IMR-90 (cell line): ENCODE results near the gene PDCD11. TPM values are rescaled to one million over a fixed set of nuclear protein-coding genes. Genes with fewer than 3 reads are reported as not detected.
A peak's percentile ranks its signal among the peaks of the same experiment; 100 is the strongest.

Experiments used
- ATAC-seq: fragments of 200-7000 bp; cut with Tn5 transposase; 2 replicates; pipeline ENCODE4 v1.9.1; 2020; ENCODE audit warnings: low read depth, mild to moderate bottlenecking, moderate library complexity
- BruUV-seq: library from RNA; stranded (reverse); fragments of 400-500 nt; replicated peaks from 2 replicates; lab custom pipeline; 2021; lab: Mats Ljungman, UMichigan
- CTCF ChIA-PET: fragments of 300-600 bp; formaldehyde crosslinking; extraction: SDS; loops from one replicate; lab custom pipeline; 2021; ENCODE audit warnings: antibody characterized with exemption; lab: Yijun Ruan, JAX
- POLR2A ChIA-PET: fragments of 300-600 bp; sonication (Branson Sonifier 250); formaldehyde crosslinking; loops from one replicate; lab custom pipeline; 2022; ENCODE audit warnings: antibody characterized with exemption; ENCODE audit not compliant: unreplicated experiment; lab: Charles Lee
- DNase-seq: peaks from one replicate; pipeline ENCODE4 v3.0.0; 2013
- H2AFZ ChIP-seq: replicated peaks from 2 replicates; pipeline ENCODE3; 2013; ENCODE audit warnings: low read length, mild to moderate bottlenecking; ENCODE audit not compliant: poor library complexity
- H2AK5ac ChIP-seq: 2 replicates; pipeline ENCODE4 v1.6.1; 2013; ENCODE audit warnings: low read depth, low read length, inconsistent platforms
- H2AK9ac ChIP-seq: replicated peaks from 2 replicates; pipeline ENCODE3; 2013; ENCODE audit warnings: mild to moderate bottlenecking, low read depth, low read length, moderate library complexity; ENCODE audit not compliant: poor library complexity
- H2BK120ac ChIP-seq: 2 replicates; pipeline ENCODE4 v1.6.1; 2013; ENCODE audit warnings: low read depth, low read length, inconsistent platforms
- H2BK15ac ChIP-seq: 3 replicates; pipeline ENCODE4 v1.6.1; 2013; ENCODE audit warnings: low read depth, low read length, inconsistent platforms
- H2BK20ac ChIP-seq: 2 replicates; pipeline ENCODE4 v1.6.1; 2013; ENCODE audit warnings: low read depth, mild to moderate bottlenecking, inconsistent platforms, low read length, moderate library complexity
- H2BK5ac ChIP-seq: 2 replicates; pipeline ENCODE4 v1.6.1; 2013; ENCODE audit warnings: mild to moderate bottlenecking, low read depth, low read length, inconsistent platforms; ENCODE audit not compliant: poor library complexity, severe bottlenecking
- H3K14ac ChIP-seq: replicated peaks from 2 replicates; pipeline ENCODE4 v1.6.1; 2013; ENCODE audit warnings: low read depth, low read length, inconsistent platforms
- H3K18ac ChIP-seq: 2 replicates; pipeline ENCODE4 v1.6.1; 2013; ENCODE audit warnings: low read depth, low read length, control low read depth
- H3K23ac ChIP-seq: 2 replicates; pipeline ENCODE4 v1.6.1; 2013; ENCODE audit warnings: low read depth, low read length, inconsistent platforms
- H3K27ac ChIP-seq: 2 replicates; pipeline ENCODE4 v1.5.1; 2013; ENCODE audit warnings: mild to moderate bottlenecking, control low read depth, low read length; ENCODE audit not compliant: insufficient read depth
- H3K27me3 ChIP-seq: 2 replicates; pipeline ENCODE4 v1.6.1; 2013; ENCODE audit warnings: low read length; ENCODE audit not compliant: control insufficient read depth, insufficient read depth
- H3K36me3 ChIP-seq: 2 replicates; pipeline ENCODE4 v1.6.1; 2013; ENCODE audit warnings: low read length, mixed read lengths; ENCODE audit not compliant: control insufficient read depth, insufficient read depth
- H3K4ac ChIP-seq: 2 replicates; pipeline ENCODE4 v1.6.1; 2013; ENCODE audit warnings: low read depth, low read length, inconsistent platforms
- H3K4me1 ChIP-seq: 2 replicates; pipeline ENCODE4 v1.6.1; 2013; ENCODE audit warnings: low read length, mixed read lengths; ENCODE audit not compliant: control insufficient read depth, insufficient read depth
- H3K4me2 ChIP-seq: 2 replicates; pipeline ENCODE4 v1.6.1; 2013; ENCODE audit warnings: low read depth, mild to moderate bottlenecking, control low read depth, low read length, moderate library complexity
- H3K4me3 ChIP-seq: 2 replicates; pipeline ENCODE4 v1.5.1; 2013; ENCODE audit warnings: low read depth, mild to moderate bottlenecking, control low read depth, low read length, moderate library complexity; ENCODE audit not compliant: insufficient read depth
- H3K56ac ChIP-seq: 2 replicates; pipeline ENCODE4 v1.6.1; 2013; ENCODE audit warnings: low read length, inconsistent platforms; ENCODE audit not compliant: insufficient read depth; ENCODE audit errors: extremely low read depth
- H3K79me1 ChIP-seq, 2 experiments: 2 replicates each; pipeline ENCODE4 v1.6.1; 2013; ENCODE audit warnings: low read length in 2 of 2, inconsistent platforms in 1 of 2, low read depth in 1 of 2
- H3K9ac ChIP-seq: 2 replicates; pipeline ENCODE4 v1.6.1; 2013; ENCODE audit warnings: low read depth, low read length, control low read depth
- H3K9me1 ChIP-seq: 2 replicates; pipeline ENCODE4 v1.6.1; 2013; ENCODE audit warnings: low read length, inconsistent platforms; ENCODE audit not compliant: insufficient read depth
- H3K9me3 ChIP-seq: 2 replicates; pipeline ENCODE4 v1.6.1; 2013; ENCODE audit warnings: low read length; ENCODE audit not compliant: control insufficient read depth, insufficient read depth
- H4K20me1 ChIP-seq: 2 replicates; pipeline ENCODE4 v1.6.1; 2013; ENCODE audit warnings: low read length, inconsistent platforms; ENCODE audit not compliant: insufficient read depth
- H4K5ac ChIP-seq: 2 replicates; pipeline ENCODE4 v1.6.1; 2013; ENCODE audit warnings: mild to moderate bottlenecking, low read depth, low read length, control low read depth
- H4K8ac ChIP-seq, 2 experiments: 2 replicates each; pipeline ENCODE4 v1.6.1; 2013; ENCODE audit warnings: low read depth in 2 of 2, low read length in 2 of 2, control low read depth in 1 of 2, inconsistent platforms in 1 of 2
- H4K91ac ChIP-seq: 2 replicates; pipeline ENCODE4 v1.6.1; 2013; ENCODE audit warnings: low read depth, low read length, inconsistent platforms; ENCODE audit not compliant: insufficient read depth
- CEBPB ChIP-seq: IDR thresholded peaks from 2 replicates; pipeline ENCODE4 v1.6.1; 2012; ENCODE audit warnings: low read depth, low read length, improper control_type of control experiment
- ELK1 ChIP-seq: fragments of 150-350 bp; IDR thresholded peaks from 2 replicates; pipeline ENCODE4 v1.6.1; 2016; ENCODE audit warnings: low read depth, mild to moderate bottlenecking, low read length, moderate library complexity, borderline replicate concordance
- MAFK ChIP-seq: IDR thresholded peaks from 2 replicates; pipeline ENCODE4 v1.6.1; 2012; ENCODE audit warnings: low read depth, low read length, improper control_type of control experiment
- MAZ ChIP-seq: IDR thresholded peaks from 2 replicates; pipeline ENCODE4 v1.6.1; 2012; ENCODE audit warnings: low read depth, mild to moderate bottlenecking, low read length, improper control_type of control experiment, moderate library complexity, borderline replicate concordance
- MXI1 ChIP-seq: IDR thresholded peaks from 2 replicates; pipeline ENCODE4 v1.6.1; 2012; ENCODE audit warnings: low read depth, mild to moderate bottlenecking, low read length, moderate library complexity, borderline replicate concordance
- POLR2A ChIP-seq: IDR thresholded peaks from 2 replicates; pipeline ENCODE4 v1.6.1; 2012; ENCODE audit warnings: mild to moderate bottlenecking, low read depth, low read length
- RAD21 ChIP-seq: IDR thresholded peaks from 2 replicates; pipeline ENCODE4 v1.6.1; 2012; ENCODE audit warnings: low read length, improper control_type of control experiment
- RFX5 ChIP-seq: IDR thresholded peaks from 2 replicates; pipeline ENCODE4 v1.8.0; 2012; ENCODE audit warnings: low read depth, mild to moderate bottlenecking, low read length, moderate library complexity
- USF2 ChIP-seq: fragments of 150-350 bp; IDR thresholded peaks from 2 replicates; pipeline ENCODE4 v1.6.1; 2017; ENCODE audit warnings: mild to moderate bottlenecking, antibody characterized with exemption, low read length, low read depth
- WGBS, 2 experiments: methylation state at CpG; one replicate each; pipeline versions ENCODE4 v1.1.5 to v1.1.7; 2013; ENCODE audit warnings: missing lambda C conversion rate in 2 of 2; ENCODE audit not compliant: insufficient read length in 1 of 2; ENCODE audit errors: extremely low coverage in 2 of 2; 5-methylcytosine and 5-hydroxymethylcytosine counted together
- dilution Hi-C: fragments of 300-500 bp; cut with HindIII; formaldehyde crosslinking; loops from one replicate; pipeline ENCODE4 v1.14.3; 2018; ENCODE audit warnings: low sequenced_read_pairs; ENCODE audit not compliant: unreplicated experiment
- in situ Hi-C: fragments of 300-500 bp; cut with MboI; formaldehyde crosslinking; loops from 3 replicates; pipeline ENCODE4 v1.14.3; 2019; ENCODE audit warnings: low sequenced_read_pairs, inconsistent platforms, mixed read lengths
- intact Hi-C: fragments of 100-400 bp; cut with micrococcal nuclease; formaldehyde crosslinking; loops from 2 replicates; pipeline ENCODE4 v1.10.0; 2022
- polyA plus RNA-seq, 3 experiments: library from polyadenylated mRNA; depleted of rRNA; stranded (reverse); fragments of >200 nt; gene quantifications; 2 replicates each; pipeline ENCODE4 v1.2.3, GENCODE V29; 2012; ENCODE audit warnings: low replicate concordance in 1 of 3
- total RNA-seq: library from RNA; depleted of rRNA; stranded (reverse); fragments of >200 nt; gene quantifications from 2 replicates; pipeline ENCODE4 v1.2.3, GENCODE V29; 2012
- TF ChIP-seq, protein P1 (sequence below): conservative IDR thresholded peaks from 2 replicates; pipeline ENCODE4 v1.5.1; 2012; ENCODE audit warnings: mild to moderate bottlenecking, low read depth, low read length, improper control_type of control experiment

The PDCD11 gene
- total and polyA plus RNA-seq, 2 of the 4 experiments (the other 2 are of a cell fraction): 20.4 to 56.8 TPM

- no peak overlapping the region for H2AK5ac ChIP-seq
- H3K36me3 ChIP-seq: no peaks in the 10 kb centered on the region
- dilution Hi-C loops (no loop called here), intact Hi-C loops (no loop called here), in situ Hi-C loops (no loop called here)
- no TSS peak for BruUV-seq
- DNase-seq (peak; percentile 28), ATAC-seq (peak; percentile 58)
- no peaks in the 10 kb centered on the region for H4K20me1 ChIP-seq
- H2BK5ac ChIP-seq: no peak overlapping the region
- H3K4me3 ChIP-seq: no peak overlapping the region
- no peak overlapping the region for H3K56ac ChIP-seq
- H3K23ac ChIP-seq: 0 out of 2 replicates have a peak overlapping the region, but pooled peaks have one; percentile 11
- no peak overlapping the region for H2AK9ac ChIP-seq
- H3K27me3 ChIP-seq: peaks cover 37% of the 10 kb centered on the region
- CTCF ChIA-PET: no interaction called here
- H3K9me3 ChIP-seq: no peaks in the 10 kb centered on the region
- H3K18ac ChIP-seq: no peak overlapping the region
- no peak overlapping the region for H4K8ac ChIP-seq
- H3K9ac ChIP-seq: no peak overlapping the region
- no peak overlapping the region for H4K91ac ChIP-seq
- TF ChIP-seq RAD21 (no peak), MXI1 (no peak), ELK1 (no peak), RFX5 (no peak), POLR2A (no peak), CEBPB (no peak), MAZ (no peak), USF2 (no peak), MAFK (no peak)
- TF ChIP-seq, protein P1, sequence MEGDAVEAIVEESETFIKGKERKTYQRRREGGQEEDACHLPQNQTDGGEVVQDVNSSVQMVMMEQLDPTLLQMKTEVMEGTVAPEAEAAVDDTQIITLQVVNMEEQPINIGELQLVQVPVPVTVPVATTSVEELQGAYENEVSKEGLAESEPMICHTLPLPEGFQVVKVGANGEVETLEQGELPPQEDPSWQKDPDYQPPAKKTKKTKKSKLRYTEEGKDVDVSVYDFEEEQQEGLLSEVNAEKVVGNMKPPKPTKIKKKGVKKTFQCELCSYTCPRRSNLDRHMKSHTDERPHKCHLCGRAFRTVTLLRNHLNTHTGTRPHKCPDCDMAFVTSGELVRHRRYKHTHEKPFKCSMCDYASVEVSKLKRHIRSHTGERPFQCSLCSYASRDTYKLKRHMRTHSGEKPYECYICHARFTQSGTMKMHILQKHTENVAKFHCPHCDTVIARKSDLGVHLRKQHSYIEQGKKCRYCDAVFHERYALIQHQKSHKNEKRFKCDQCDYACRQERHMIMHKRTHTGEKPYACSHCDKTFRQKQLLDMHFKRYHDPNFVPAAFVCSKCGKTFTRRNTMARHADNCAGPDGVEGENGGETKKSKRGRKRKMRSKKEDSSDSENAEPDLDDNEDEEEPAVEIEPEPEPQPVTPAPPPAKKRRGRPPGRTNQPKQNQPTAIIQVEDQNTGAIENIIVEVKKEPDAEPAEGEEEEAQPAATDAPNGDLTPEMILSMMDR: no peak
- no peak overlapping the region for H3K4me2 ChIP-seq
- WGBS, 2 experiments: 60% methylated on average over 2 of the region's 3 CpGs; no CpG with 5 or more reads in 1 of the 2 experiments
- H4K5ac ChIP-seq: no peak overlapping the region
- no peak overlapping the region for H2BK20ac ChIP-seq
- no peak overlapping the region for H2BK15ac ChIP-seq
- peak overlapping the region; percentile 32 for H2AFZ ChIP-seq
- H3K4me1 ChIP-seq: peaks cover 3% of the 10 kb centered on the region; the same call in 1 of the 2 replicates
- H3K27ac ChIP-seq: no peak overlapping the region
- no peak overlapping the region for H3K14ac ChIP-seq
- H3K4ac ChIP-seq: no peak overlapping the region; the same call in 1 of the 2 replicates
- H3K79me1 ChIP-seq: no peaks in the 10 kb centered on the region
- H3K9me1 ChIP-seq: no peaks in the 10 kb centered on the region; the same call in 1 of the 2 replicates
- H2BK120ac ChIP-seq: no peak overlapping the region
- POLR2A ChIA-PET: no interaction called here
Measured at GRCh38 chr10:103466734-103467133, 70.3 kb downstream of the PDCD11 start.
